ENCODE data around the gene CCND1. TPM values are rescaled to one million over a fixed set of nuclear protein-coding genes. Genes with fewer than 3 reads are reported as not detected.

CCND1 gene
- total and polyA plus RNA-seq, 11 donors: 27.9 to 312 (median 144) TPM

DNA sequence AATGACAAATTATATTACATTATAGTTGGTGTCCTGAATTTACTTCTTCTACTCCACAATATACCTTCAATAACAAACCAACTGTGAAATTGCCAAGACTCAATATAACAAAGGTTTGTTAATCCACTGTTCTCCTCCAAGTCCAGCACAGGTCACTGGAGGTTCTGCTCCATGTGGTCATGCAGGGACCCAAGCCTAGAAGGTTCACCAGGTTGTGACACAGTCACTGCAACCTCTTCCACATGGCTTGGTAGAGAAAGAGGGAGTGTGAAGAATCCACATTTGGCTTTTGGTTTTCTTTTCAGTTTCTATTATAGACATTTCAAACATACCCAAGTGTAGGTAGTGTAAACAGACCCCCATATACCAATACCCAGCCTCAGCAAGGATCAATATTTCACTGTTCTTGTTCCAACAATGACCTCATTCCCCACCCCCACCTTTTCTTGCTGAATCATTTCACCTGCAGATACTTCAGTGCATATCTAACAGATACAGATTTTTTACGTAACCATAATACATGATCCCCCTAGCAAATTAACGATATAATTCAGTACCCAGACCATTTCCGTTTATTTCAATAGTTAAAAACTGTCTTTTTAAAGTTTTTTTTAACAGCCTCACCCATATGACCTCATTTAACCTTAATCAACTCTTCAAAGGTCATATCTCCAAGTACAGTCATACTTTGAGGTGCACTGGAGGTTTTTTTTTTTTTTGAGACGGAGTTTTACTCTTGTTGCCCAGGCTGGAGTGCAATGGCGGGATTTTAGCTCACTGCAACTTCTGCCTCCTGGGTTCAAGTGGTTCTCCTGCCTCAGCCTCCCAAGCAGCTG is 48.7 kb downstream of the CCND1 start:
- peaks cover 0 to 8% (median 0%) of the 10 kb centered on the region in 12 donors for H3K9me3 ChIP-seq
- DNase-seq: no peak
- no peak overlapping the region for H3K27ac ChIP-seq
- H3K4me3 ChIP-seq: no peak overlapping the region
- no peak for ATAC-seq
- TF ChIP-seq POLR2A (IDR thresholded peaks at IDR 0.05) (no peak), CTCF (IDR thresholded peaks at IDR 0.05) (no peak)
- H3K27me3 ChIP-seq: peaks cover 0 to 27% (median 3%) of the 10 kb centered on the region in 9 donors
- 88 to 94% (median 90%) methylated on average over 5 of the region's 5 CpGs for WGBS, 4 donors
- intact Hi-C loops (cut with DNase I): loop anchor here in 8 of 10 donors (2.0 to 5.0 kb wide), 7 partner anchors 113 to 508 kb away; no protein-coding TSS in a partner anchor
- H3K4me1 ChIP-seq: peaks cover 0 to 7% (median 0%) of the 10 kb centered on the region in 12 donors
- H3K36me3 ChIP-seq: no peaks in the 10 kb centered on the region

DNA sequence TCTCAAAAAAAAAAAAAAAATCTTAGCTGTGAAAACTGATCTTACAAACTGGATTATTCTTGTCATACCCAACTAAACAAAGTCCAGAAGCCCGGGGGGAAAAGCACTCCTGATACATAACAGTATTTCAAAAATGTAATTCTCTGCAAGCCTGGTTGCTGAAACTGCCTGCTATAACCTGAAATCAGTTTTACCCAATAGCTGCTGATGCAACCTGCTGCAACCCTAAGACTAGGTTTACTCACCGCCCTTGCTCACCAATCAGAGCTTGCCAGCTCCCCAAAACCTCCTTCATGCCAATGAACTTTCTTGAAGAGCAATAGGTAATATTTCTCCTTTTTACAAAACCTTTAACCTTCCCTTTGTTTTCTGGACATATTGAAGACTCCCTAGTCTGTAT is 50.5 kb downstream of the CCND1 start:
- Histone ChIP-seq H3K36me3 (no peaks in the 10 kb centered on the region), H3K4me1 (no peaks in the 10 kb centered on the region), H3K27ac (no peak overlapping the region), H3K27me3 (peaks cover 0 to 30% (median 5%) of the 10 kb centered on the region in 9 donors), H3K9me3 (peaks cover 0 to 8% (median 0%) of the 10 kb centered on the region in 12 donors), H3K4me3 (no peak overlapping the region)
- TF ChIP-seq POLR2A (IDR thresholded peaks at IDR 0.05) (no peak), CTCF (IDR thresholded peaks at IDR 0.05) (no peak)
- WGBS, 4 donors: 80 to 89% (median 83%) methylated on average over 2 of the region's 2 CpGs
- intact Hi-C loops (cut with DNase I): no loop called here
- DNase-seq (no peak), ATAC-seq (no peak)

DNA sequence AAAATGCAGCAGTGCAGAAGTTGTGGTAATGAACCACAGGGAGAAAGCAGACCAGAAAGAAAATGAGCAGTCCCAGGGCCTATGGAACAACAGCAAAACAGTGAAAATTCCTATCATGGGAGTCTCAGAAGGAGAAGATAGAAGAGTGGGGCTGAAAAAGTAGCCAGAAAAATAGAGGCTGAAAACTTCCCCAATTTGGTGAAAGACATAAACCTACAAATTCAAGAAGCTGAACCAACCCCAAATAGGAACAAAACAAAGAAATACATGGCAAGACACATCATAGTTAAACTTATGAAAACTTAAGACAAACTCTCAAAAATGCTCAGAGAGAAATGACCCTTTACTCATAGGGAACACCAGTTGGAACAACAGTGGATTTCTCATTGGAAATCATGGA is 51.5 kb downstream of the CCND1 start:
- H3K36me3 ChIP-seq: no peaks in the 10 kb centered on the region
- ATAC-seq: no peak
- no peak overlapping the region for H3K27ac ChIP-seq
- H3K4me1 ChIP-seq: no peaks in the 10 kb centered on the region
- no peak overlapping the region for H3K4me3 ChIP-seq
- H3K9me3 ChIP-seq: peaks cover 0 to 8% (median 0%) of the 10 kb centered on the region in 12 donors
- H3K27me3 ChIP-seq: peaks cover 0 to 30% (median 9%) of the 10 kb centered on the region in 9 donors
- DNase-seq: no peak
- intact Hi-C loops (cut with DNase I): no loop called here
- TF ChIP-seq POLR2A (IDR thresholded peaks at IDR 0.05) (no peak), CTCF (IDR thresholded peaks at IDR 0.05) (no peak)

DNA sequence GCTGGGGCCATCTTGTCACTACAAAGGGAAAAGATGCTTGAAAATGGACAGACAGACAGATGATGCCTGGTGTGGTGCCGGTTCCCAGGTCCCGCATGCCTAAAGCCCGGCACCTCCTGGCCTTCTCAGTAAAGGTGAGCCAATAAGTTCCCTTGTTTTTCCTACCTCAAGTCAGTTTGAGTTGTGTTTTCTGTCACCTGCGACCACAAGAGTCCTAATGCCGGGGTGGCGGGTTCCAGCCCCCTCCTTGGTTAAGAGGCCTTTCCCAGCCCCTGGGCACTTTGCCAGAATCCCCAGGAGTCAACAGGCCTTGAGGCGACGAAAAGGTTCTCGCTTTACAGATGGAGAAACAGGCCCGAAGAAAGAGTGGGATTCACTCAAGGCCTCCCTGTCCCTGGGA is 53.8 kb downstream of the CCND1 start:
- DNase-seq: no peak
- peaks cover 0 to under 1% (median 0%) of the 10 kb centered on the region in 12 donors for H3K4me1 ChIP-seq
- 74 to 83% (median 81%) methylated on average over 10 of the region's 10 CpGs for WGBS, 4 donors
- peaks cover 0 to 44% (median 15%) of the 10 kb centered on the region in 9 donors for H3K27me3 ChIP-seq
- H3K27ac ChIP-seq: no peak overlapping the region
- TF ChIP-seq CTCF (IDR thresholded peaks at IDR 0.05) (no peak), POLR2A (IDR thresholded peaks at IDR 0.05) (no peak)
- H3K36me3 ChIP-seq: no peaks in the 10 kb centered on the region
- intact Hi-C loops (cut with DNase I): no loop called here
- H3K4me3 ChIP-seq: no peak overlapping the region
- peaks cover 0 to 8% (median 0%) of the 10 kb centered on the region in 12 donors for H3K9me3 ChIP-seq
- ATAC-seq: no peak

Measured in heart left ventricle (tissue), 16 donors.